Breast epithelium (tissue), 3 donors: Measurements from ENCODE around the gene CTSE.

Source experiments
- POLR2A ChIP-seq: fragments of 450-650 bp; IDR thresholded peaks from one replicate; pipeline ENCODE4 v1.6.1; 2016; ENCODE audit warnings: antibody characterized with exemption, mild to moderate bottlenecking, moderate library complexity
- POLR2AphosphoS5 ChIP-seq, 3 donors: sonication (generic); formaldehyde crosslinking; IDR thresholded peaks; one replicate each; pipeline ENCODE4 v1.6.1; 2017; ENCODE audit warnings: antibody characterized with exemption in 3 of 3
- TF ChIP-seq, protein P1 (sequence below), 3 donors: fragments of 450-650 bp; IDR thresholded peaks; one replicate each; pipeline ENCODE4 v1.5.1; 2016 to 2017; ENCODE audit warnings: antibody characterized with exemption in 3 of 3, mild to moderate bottlenecking in 3 of 3, moderate library complexity in 3 of 3

DNA sequence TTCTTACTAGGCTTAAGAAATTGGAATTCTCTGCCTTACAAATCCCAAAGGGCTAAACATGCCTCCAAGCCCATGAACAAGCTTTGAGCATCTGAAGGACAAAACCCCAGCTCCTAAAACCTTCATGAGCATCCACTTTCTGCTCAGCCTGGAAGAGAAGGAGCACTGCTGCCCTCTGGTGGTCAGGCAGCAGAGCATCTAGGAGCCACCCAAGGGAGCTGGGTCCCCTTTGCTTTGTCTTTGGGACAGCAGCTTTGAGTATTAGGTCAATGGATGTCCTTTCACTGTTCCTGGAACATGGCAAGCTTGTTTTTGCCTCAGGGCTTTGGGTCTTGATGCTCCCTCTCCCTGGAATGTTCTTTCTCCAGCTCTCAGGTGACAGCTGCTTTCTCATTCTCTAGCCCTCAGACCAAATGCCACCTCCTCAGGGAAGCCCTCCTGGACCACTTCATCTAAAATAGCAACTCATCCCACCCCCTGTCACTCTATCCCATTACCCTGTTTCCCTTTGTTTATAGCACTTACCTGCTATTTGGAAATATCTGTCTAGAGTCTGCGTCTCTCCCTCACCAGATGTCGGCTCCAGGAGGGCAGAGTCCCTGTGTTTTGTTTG, 46.2 kb downstream of the CTSE start:
- TF ChIP-seq, protein P1, sequence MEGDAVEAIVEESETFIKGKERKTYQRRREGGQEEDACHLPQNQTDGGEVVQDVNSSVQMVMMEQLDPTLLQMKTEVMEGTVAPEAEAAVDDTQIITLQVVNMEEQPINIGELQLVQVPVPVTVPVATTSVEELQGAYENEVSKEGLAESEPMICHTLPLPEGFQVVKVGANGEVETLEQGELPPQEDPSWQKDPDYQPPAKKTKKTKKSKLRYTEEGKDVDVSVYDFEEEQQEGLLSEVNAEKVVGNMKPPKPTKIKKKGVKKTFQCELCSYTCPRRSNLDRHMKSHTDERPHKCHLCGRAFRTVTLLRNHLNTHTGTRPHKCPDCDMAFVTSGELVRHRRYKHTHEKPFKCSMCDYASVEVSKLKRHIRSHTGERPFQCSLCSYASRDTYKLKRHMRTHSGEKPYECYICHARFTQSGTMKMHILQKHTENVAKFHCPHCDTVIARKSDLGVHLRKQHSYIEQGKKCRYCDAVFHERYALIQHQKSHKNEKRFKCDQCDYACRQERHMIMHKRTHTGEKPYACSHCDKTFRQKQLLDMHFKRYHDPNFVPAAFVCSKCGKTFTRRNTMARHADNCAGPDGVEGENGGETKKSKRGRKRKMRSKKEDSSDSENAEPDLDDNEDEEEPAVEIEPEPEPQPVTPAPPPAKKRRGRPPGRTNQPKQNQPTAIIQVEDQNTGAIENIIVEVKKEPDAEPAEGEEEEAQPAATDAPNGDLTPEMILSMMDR (IDR thresholded peaks at IDR 0.05), result peak; percentile 89 to 95 (median 93)
- TF ChIP-seq POLR2AphosphoS5 (IDR thresholded peaks at IDR 0.05) (no peak), POLR2A (no peak)
